Measurements from ENCODE around the gene KCNK7. TPM values are rescaled to one million over a fixed set of nuclear protein-coding genes. Genes with fewer than 3 reads are reported as not detected.

KCNK7 gene
- total RNA-seq, 1 donor = not detected

DNA sequence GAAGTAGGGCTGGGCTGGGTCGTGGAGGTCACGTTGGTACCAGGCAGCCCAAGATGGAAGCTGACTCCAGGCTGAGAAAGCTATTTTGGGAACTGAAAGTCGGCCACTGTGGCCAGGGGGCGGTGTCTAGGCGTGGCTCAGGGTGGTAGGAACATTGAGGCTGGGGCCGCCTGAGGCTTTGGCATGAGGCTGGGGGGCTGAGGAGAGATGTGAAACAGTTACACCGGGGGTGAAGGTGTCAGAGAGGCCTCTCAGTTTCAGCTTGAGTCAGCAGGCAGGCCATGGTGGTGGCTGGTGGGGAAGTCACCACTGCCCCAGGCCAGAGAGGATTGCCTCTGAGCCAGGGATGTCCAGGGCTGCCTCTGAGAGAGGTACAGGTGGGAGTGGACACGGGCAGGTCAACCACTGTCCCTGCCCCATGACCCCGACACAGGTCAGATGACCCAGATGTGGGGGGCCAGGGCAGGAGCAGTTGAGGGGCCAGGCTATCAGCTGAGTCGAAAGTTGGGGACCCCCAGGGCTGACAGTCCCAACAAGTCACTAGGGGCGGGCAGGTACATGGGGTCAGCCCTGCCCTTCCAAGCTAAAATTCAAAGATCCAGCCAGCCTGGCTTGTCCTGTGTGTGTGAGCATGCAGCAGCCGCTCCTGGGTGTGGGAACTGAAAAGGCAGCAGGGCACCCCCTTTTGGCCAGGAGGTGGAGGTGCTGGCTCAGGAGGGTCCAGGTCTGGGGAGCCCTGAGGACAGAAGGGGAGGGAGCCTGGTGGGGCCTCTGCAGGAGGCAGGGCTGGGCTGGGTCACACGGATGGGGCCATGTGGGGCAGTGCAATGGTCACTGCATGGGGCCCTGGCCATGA lies 7.2 kb downstream of the KCNK7 start:
- peak; percentile 71 for TF ChIP-seq CTCF (IDR thresholded peaks at IDR 0.05; ENCODE audit: insufficient read depth, low read depth, low read length)
- peak; percentile 73 for DNase-seq (ENCODE audit: low read depth)
- H3K4me3 ChIP-seq (ENCODE audit: low read depth, low read length) = no peak overlapping the region

GRCh38 chr11:65586676-65587075 lies 8.9 kb downstream of the KCNK7 start:
- DNase-seq (ENCODE audit: low read depth) = peak; percentile 88
- no peak for TF ChIP-seq CTCF (IDR thresholded peaks at IDR 0.05; ENCODE audit: insufficient read depth, low read depth, low read length)
- H3K4me3 ChIP-seq (ENCODE audit: low read depth, low read length) = no peak overlapping the region

DNA sequence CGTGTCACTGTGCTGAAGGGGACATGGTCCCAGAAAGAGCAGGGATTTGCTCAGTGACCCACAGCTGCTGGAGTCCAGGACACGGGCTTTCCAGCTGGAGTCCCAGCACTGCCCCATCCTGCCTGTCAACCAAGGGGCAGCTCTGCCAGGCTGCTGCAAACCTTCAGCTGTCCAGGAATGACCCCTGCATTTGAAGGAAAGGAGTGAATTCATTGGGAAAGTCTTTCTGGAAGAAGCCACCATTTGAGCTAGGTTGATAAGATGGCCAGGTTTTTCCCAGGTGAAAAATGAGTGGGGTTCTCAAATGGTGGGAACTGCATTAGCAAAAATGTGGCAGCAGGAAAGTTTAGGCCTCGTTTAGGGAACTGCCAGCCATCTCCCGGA lies 9.4 kb downstream of the KCNK7 start:
- no peak overlapping the region for H3K4me3 ChIP-seq (ENCODE audit: low read depth, low read length)
- DNase-seq (ENCODE audit: low read depth) = no peak
- no peak for TF ChIP-seq CTCF (IDR thresholded peaks at IDR 0.05; ENCODE audit: insufficient read depth, low read depth, low read length)

DNA sequence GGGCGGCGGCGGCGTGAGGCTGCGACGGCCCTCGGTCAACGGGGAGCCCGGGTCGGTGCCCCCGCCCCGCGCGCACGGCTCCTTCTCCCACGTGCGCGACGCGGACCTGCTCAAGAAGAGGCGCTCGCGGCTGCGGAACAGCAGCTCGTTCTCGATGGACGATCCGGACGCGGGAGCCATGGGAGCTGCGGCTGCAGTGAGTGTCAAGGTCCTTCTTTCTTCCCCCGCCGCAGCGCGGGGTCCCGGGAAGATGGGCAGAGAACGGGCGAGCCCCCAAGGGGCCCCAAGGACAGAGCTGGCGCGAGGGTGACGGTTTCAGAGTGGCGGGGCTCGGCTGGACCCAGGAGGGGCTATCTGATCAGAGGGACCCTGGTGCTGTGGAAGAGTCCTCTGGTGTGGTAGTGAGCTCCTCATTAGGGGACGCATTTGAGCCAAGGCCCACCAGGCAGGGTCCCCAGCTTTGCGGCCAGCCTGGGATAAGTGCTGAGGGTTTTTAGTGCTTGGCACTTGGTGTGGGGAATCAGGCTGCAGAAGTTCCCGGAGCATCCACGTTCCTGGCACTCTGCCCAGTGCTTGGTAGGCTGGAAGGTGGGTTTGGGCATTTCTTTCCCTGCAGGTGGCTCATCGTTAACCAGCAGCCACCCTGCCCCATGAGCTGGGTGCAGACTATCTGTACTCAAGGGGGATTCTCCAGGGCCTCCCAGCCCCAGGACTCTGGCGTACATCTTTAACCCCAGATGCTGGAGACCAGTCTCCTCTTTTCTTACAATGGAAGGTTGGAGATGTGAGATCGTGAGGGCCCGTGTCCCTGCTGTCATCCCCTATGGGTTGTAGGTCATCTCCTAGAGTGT lies 10.0 kb downstream of the KCNK7 start:
- no peak for DNase-seq (ENCODE audit: low read depth)
- TF ChIP-seq CTCF (IDR thresholded peaks at IDR 0.05; ENCODE audit: insufficient read depth, low read depth, low read length) = no peak
- no peak overlapping the region for H3K4me3 ChIP-seq (ENCODE audit: low read depth, low read length)

- no peak overlapping the region for H3K4me3 ChIP-seq (ENCODE audit: low read depth, low read length)
- TF ChIP-seq CTCF (IDR thresholded peaks at IDR 0.05; ENCODE audit: insufficient read depth, low read depth, low read length) = no peak
- DNase-seq (ENCODE audit: low read depth) = no peak
Measured at GRCh38 chr11:65584723-65585171, 10.9 kb downstream of the KCNK7 start.

- no peak for DNase-seq (ENCODE audit: low read depth)
- H3K4me3 ChIP-seq (ENCODE audit: low read depth, low read length) = no peak overlapping the region
- no peak for TF ChIP-seq CTCF (IDR thresholded peaks at IDR 0.05; ENCODE audit: insufficient read depth, low read depth, low read length)
Measured at GRCh38 chr11:65584106-65584505, 11.5 kb downstream of the KCNK7 start.
